BJ (cell line): ENCODE measurements around the gene MDK. TPM values are rescaled to one million over a fixed set of nuclear protein-coding genes. Genes with fewer than 3 reads are reported as not detected.

Experiments used
- CTCF ChIA-PET: fragments of 350-600 bp; formaldehyde crosslinking; extraction: SDS; loops from one replicate; lab custom pipeline; 2021; ENCODE audit warnings: antibody characterized with exemption, inconsistent platforms; lab: Yijun Ruan, JAX
- POLR2A ChIA-PET: fragments of 300-600 bp; sonication (Branson Sonifier 250); formaldehyde crosslinking; extraction: SDS; loops from one replicate; lab custom pipeline; 2021; ENCODE audit warnings: antibody characterized with exemption; lab: Charles Lee
- DNase-seq: peaks from one replicate; pipeline ENCODE4 v3.0.0-alpha.2; 2011; ENCODE audit warnings: low read depth
- H3K27me3 ChIP-seq: 2 replicates; pipeline ENCODE4 v1.6.0; 2011; ENCODE audit warnings: low read length; ENCODE audit not compliant: control insufficient read depth, insufficient read depth
- H3K36me3 ChIP-seq: 2 replicates; pipeline ENCODE4 v1.5.1; 2011; ENCODE audit warnings: low read length; ENCODE audit not compliant: control insufficient read depth, insufficient read depth
- H3K4me3 ChIP-seq: 2 replicates; pipeline ENCODE4 v1.5.1; 2011; ENCODE audit warnings: low read depth, mild to moderate bottlenecking, control low read depth, low read length
- CTCF ChIP-seq: IDR thresholded peaks from 2 replicates; pipeline ENCODE4 v1.5.1; 2011; ENCODE audit warnings: low read depth, mild to moderate bottlenecking, control low read depth, inconsistent platforms, low read length, moderate library complexity; ENCODE audit not compliant: insufficient read depth
- polyA plus RNA-seq: library from polyadenylated mRNA; depleted of rRNA; stranded (reverse); fragments of >200 nt; gene quantifications from 2 replicates; pipeline ENCODE4 v1.2.3, GENCODE V29; 2011

MDK gene
- polyA plus RNA-seq, 1 experiment = 91.9 TPM

- Histone ChIP-seq H3K36me3 (no peaks in the 10 kb centered on the region), H3K4me3 (no peak overlapping the region), H3K27me3 (peaks cover 22% of the 10 kb centered on the region)
- no peak for DNase-seq
- ChIA-PET CTCF (interaction anchor here (0.8 to 1.0 kb wide), 4 partner anchors 11 to 21 kb away, joined by 3 read pairs; partner anchors contain the start of gene DGKZ), POLR2A (no interaction called here)
- no peak for TF ChIP-seq CTCF
Measured at GRCh38 chr11:46334211-46334610, 47.3 kb upstream of the MDK start.

- Histone ChIP-seq H3K27me3 (peaks cover 22% of the 10 kb centered on the region), H3K4me3 (no peak overlapping the region), H3K36me3 (no peaks in the 10 kb centered on the region)
- no peak for DNase-seq
- TF ChIP-seq CTCF = no peak
- ChIA-PET CTCF (interaction anchor here (0.9 to 1.3 kb wide), 3 partner anchors 12 to 96 kb away, joined by 3 read pairs; no protein-coding TSS in a partner anchor), POLR2A (no interaction called here)
Measured at GRCh38 chr11:46335271-46335670, 46.2 kb upstream of the MDK start.

- ChIA-PET POLR2A (no interaction called here), CTCF (interaction anchor here (1.0 to 1.3 kb wide), 2 partner anchors 32 to 97 kb away, joined by 3 read pairs; no protein-coding TSS in a partner anchor)
- H3K4me3 ChIP-seq = no peak overlapping the region
- no peaks in the 10 kb centered on the region for H3K36me3 ChIP-seq
- H3K27me3 ChIP-seq = peaks cover 19% of the 10 kb centered on the region
- TF ChIP-seq CTCF = no peak
- no peak for DNase-seq
Measured at GRCh38 chr11:46335890-46336562, 45.4 kb upstream of the MDK start.

- Histone ChIP-seq H3K4me3 (no peak overlapping the region), H3K36me3 (no peaks in the 10 kb centered on the region), H3K27me3 (peaks cover 16% of the 10 kb centered on the region)
- CTCF ChIA-PET = no interaction called here
- DNase-seq = no peak
- TF ChIP-seq CTCF = no peak
- POLR2A ChIA-PET = no interaction called here
Measured at GRCh38 chr11:46336563-46337180, 44.8 kb upstream of the MDK start.

GRCh38 chr11:46337626-46338345 is 43.7 kb upstream of the MDK start:
- POLR2A ChIA-PET = no interaction called here
- peaks cover 7% of the 10 kb centered on the region for H3K27me3 ChIP-seq
- H3K4me3 ChIP-seq = no peak overlapping the region
- DNase-seq = no peak
- CTCF ChIA-PET = interaction anchor here (1.0 kb wide), 1 partner anchor 14 kb away, joined by 3 read pairs; no protein-coding TSS in a partner anchor
- TF ChIP-seq CTCF = no peak
- no peaks in the 10 kb centered on the region for H3K36me3 ChIP-seq
